ENCODE results near the gene HIPK2. TPM values are rescaled to one million over a fixed set of nuclear protein-coding genes. Genes with fewer than 3 reads are reported as not detected.

Gene HIPK2
- total RNA-seq, 1 donor from 2014 or later = 186 TPM

DNA sequence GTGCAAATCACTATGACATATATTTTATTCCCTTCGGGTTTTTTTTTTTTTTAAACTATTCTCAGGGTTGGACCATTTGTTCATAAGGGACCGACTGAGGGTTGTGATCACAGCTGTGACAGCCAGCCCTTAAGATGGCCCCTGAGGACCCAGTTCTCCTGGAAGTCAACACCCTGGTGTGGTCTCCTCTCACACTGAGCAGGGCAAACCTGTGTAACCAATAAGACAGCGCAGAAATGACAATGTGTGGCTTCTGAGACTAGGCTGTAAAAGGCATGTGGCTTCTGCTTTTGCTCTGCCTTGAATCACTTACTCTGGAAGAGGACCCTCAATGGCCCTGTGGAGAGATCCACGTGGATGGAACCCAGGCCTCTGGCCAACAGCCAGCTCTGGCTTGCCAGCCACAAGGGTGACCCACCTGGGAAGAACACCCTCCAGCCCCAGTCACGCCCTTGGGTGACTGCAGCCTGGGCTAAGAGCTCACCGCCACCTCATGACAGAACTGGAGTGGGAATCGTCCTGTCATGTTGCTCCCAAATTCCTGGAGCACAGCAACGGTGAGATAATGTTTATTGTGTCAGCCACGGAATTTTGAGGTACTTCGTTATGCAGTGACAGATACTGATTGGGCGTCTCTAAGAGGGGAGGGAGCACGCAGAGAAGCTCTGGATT, 127.2 kb downstream of the HIPK2 start:
- DNase-seq (ENCODE audit: low read depth) = no peak

DNA sequence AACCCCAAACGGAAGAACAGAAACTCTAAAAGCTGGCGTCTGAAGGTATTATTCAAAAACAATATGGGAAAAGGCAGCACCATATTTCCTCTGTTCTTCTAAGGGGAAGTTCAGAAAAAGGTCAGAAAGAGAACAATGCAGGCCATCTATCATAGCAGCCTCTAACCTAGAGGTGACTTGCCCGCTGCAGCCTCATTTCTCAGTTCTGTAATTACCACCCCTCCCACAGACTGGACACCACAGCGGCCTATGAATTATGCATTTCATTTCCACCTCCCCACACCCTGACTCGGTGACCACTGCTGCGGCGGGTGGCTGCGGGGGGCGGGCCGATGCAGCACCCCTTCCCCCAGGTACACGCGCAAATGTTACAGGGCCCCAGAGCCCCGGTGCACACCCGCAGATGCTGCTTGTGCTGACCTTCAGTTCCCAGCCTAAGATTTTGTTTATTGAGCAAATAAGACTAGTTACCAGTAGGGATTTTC, 128.8 kb downstream of the HIPK2 start:
- no peak for DNase-seq (ENCODE audit: low read depth)

DNA sequence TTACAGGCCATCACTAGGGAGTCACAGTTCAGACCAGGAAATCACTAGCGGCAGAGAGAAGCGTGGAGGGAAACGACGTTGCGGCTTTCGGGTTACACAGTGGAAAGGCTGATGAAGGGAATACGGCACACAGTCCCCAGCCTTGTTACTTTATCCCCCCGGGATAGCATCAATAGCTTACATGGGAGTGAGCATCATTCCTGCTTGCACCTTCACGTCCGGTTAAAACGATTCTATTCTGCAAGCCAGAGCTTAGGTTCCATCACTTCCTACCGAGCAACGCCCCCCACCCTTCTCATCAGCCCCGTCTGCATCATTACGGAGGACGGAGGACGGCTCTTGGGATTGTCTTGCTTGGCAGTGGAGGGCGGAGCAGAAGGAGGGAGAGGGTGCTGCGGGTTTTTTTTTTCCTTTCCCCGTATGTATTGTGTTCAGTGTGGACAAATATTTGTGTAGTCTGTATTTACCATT, 129.4 kb downstream of the HIPK2 start:
- no peak for DNase-seq (ENCODE audit: low read depth)

DNA sequence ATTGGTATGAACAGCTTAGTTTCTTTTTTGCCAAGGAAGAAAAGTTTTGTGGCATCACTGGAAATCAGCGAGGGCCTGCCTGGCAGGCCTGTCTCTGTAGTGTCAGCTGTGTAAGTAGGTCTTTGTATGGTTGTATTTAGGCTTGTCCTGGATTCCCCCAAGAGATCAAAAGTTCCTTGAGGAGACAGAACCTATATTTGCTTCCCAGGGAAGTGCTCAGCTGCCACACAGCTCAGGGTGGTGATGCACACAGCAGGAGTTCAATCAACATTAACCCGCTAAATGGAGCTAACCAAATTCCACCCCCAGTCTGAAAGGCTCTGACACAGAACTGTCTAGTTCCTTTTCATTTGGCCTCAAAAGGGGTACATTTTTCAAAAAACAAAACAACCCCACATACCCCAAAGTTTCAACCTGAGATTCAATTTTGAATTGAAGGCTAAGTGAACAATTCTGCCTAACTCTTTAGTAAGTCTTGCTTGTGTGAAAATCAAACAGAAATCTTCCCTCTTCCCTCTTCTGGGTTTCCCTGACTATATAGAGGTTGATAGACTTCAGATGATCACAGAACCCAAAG, 129.9 kb downstream of the HIPK2 start:
- peak; percentile 44 for DNase-seq (ENCODE audit: low read depth)

DNA sequence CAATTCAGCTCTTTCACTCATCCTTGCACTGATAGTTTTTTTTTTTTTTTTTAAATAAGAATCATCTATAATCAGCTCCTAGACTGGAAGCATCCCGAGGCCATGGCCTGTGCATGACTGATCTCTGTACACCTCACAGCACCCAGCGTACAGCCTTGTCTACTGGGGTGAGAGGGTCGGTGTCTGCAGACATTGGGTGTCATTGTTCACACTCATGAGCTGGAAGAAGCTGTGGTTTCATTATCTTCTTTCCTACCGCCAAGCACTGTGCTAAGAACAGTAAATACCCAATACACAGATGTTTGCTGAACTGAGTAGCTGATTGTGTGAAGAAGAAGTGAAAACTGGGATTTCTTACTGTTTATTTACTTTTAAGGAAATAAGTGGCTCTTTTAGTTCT, 130.7 kb downstream of the HIPK2 start:
- no peak for DNase-seq (ENCODE audit: low read depth)

DNA sequence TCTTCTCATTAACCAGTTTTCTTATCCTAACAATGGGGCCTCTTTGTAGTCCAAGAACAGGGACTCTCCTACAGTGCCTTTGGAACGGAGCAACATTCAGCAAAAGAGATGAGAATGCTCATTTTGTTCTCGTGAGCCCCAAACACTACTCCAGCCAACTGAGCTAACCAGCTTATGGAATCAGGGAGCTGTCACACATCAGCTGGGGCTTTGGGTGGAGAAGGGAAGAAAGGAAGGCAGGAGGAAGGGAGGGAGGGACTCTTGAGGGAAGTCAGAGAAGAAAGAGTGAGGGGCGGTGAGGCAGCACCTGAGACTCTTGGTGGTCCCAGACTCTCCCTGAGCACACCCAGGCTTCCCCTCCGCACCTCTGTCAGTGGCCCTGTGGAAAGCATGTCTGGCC, 131.2 kb downstream of the HIPK2 start:
- no peak for DNase-seq (ENCODE audit: low read depth)

DNA sequence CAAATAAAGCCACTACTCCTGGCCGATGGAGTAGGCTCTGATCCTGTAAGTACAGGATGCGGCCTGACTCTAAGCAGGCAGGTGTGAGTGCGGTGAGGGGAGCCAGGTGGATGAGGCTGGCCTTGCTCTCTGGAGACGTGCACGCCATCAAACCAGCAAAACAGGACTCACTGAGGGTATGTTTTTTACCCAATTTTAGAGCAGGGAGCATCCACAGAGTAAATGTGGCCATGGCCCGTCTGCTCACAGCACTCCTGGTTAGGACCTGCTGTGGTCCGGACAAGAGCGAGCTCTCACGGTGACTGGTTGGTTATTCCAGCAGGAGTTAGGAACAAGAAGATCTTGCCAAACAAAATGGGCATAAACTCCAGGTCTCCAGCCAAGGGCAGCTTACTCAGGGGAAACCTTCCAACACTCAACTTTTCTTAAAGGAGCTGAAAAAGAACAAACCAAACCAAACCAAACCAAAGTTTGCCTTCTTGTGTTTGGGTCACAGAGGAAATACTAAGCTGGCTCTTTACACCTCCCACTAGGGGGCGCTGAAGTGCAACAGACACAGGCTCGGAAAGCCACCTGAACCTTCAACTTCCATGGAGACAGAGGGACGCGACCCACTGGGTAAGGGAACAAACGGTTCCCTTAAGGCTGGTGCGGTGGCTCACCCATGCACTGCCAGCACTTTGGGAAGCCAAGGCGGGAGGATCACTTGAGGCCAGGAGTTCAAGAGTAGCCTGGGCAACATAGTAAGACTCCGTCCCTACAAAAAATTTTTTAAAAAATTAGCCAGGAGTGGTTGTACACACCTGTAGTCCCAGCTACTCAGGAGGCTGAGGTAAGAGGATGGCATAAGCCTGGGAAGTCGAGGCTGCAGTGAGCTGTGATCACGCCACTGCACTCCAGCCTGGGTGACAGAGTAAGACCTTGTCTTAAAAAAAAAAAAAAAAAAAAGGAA, 131.9 kb downstream of the HIPK2 start:
- DNase-seq (ENCODE audit: low read depth) = peak; percentile 75

DNA sequence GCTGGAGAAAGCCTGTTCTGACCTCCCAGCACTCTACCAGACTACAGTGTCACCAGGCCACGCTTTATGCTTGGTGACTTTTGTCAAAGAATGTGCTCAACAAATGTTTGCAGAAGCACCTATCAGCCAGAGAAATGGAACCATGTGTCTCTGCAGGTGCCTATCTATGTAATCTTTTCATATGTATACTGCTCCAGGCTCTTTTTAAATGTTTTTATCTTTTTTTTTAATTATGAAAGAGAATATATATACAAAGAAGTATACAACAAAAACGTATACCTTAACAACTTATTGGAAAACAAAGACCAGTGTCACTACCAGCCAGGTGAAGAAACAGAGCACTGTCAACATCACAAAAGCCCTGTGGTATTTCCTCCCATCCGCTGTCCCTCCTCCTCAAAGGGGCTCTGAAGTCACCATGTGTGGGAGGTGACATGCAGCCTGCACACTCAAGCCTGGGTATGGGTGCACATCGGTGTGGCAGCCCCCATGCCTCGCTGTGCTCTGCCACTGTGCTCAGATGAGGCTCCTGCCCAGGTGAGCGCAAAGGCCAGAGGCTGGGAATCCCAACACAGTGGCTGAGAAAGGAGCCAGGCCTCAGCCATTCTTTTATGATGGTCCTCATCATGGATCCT, 133.7 kb downstream of the HIPK2 start:
- DNase-seq (ENCODE audit: low read depth) = no peak

DNA sequence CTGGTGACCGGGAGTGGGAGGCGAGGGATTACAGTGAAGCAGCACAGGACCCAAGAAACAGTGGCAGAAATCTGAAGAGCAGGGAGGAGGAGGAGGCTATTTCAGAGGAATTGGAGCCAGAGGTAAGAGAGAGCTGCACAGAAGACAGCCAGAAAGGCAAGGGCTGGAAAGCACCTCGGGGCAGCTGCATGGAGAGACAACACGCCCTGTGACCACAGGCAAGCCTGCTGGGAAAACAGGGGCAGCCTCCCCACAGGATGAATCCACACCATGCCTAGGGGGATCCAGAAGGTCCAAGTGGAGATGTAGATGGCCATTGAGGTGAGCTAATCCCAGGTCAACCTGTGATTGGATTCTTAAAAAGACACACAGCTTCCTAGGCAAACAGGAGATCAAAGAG, 135.5 kb downstream of the HIPK2 start:
- DNase-seq (ENCODE audit: low read depth) = no peak

DNA sequence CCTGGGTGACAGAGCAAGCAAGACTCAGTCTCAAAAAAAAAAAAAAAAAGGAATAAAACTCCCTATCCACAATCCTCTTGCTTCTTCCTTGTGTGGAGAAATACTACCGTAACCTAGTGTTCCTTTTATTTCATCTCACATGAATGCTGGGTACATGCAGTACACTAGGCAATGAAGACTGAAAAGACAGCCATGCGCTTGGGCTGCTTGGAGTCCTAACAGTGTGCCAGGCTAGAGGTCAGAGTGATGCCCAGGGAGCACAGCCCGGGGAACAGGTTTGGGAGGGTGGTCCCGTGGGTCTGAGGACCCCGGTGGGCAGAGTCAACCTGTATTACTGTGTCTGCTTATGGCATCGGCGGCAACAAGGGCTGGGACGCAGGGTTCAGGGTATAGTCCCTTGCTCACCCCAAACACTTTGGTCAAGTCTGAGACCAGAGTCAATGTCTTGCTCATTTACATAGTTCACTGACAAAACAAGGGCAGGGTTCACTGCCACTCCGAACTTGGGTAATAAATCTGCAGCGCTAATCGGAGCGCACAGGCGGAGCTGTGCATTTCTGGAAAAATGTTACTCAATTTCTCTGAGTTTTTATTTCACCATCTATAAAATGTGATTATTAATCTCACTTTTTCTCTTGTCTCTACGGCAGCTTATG, 136.3 kb downstream of the HIPK2 start:
- no peak for DNase-seq (ENCODE audit: low read depth)

DNA sequence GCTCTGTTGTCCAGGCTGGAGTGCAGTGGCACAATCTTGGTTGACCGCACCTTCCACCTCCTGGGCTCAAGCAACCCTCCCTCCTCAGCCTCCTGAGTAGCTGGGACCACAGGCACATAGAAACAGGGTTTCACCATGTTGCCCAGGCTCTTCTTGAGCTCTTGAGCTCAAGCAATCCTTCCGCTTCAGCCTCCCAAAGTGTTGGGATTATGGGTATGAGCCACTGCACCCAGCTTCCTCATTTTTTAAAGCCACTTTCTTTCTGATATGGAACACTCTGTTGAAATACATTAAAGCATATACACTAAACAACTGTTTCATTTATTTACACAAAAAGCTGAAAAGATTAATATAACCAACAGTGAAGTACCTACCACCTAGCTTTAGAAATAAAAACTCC, 137.1 kb downstream of the HIPK2 start:
- no peak for DNase-seq (ENCODE audit: low read depth)

DNA sequence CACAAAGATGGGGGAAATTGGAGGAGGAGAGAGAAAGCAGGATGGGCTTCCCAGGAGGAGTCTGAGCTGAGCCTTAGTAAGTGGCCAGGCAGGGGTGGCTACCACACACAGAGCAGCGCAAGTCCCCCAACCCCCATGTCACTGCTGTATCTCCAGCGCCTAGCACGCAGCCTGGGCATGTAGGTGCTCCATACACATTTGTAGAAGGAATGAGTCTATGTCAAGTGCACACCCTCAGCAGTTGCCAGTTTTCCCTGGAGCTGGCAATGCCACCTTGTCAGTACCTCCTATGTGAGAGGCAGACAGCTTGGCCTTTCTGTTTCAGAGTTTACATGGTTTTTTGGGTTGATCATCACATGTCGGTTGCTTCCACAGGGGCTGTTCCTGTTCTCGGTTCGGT, 138.2 kb downstream of the HIPK2 start:
- no peak for DNase-seq (ENCODE audit: low read depth)

DNA sequence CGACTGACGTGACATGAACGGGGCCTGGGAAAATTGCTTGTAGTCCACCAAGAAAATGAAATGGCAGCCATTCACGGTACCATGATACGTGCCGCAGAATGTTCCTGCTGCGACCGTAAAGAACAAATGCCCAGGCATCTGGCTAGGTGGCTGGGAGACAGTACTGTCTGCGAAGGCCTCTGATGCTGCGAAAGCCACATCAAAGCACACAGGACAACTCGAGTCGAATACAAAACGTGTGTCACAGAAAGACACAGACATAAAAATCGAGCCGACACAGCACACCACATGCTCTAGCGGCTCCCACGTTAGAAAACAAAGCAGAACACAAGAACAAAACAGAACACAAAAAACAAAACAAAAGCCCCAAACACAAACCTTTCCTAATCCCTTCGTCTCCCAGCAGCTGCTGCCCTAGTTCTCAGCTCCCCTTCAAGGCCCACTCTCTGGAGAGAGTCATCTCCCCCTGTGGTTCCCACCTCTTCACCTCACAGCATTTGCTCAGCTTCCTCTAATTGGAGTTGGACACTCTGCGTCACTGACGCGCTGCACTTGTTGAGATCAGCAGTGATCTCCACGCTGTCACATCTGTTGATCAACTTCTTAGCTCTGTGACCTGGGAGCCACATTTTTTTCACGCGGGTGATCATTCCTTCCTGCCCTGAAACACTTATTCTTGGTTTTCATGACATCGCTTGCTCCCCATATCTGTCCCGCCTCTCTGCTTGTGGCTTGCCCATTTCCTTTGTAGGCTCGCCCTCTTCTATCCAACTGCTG, 142.1 kb downstream of the HIPK2 start:
- no peak for DNase-seq (ENCODE audit: low read depth)

DNA sequence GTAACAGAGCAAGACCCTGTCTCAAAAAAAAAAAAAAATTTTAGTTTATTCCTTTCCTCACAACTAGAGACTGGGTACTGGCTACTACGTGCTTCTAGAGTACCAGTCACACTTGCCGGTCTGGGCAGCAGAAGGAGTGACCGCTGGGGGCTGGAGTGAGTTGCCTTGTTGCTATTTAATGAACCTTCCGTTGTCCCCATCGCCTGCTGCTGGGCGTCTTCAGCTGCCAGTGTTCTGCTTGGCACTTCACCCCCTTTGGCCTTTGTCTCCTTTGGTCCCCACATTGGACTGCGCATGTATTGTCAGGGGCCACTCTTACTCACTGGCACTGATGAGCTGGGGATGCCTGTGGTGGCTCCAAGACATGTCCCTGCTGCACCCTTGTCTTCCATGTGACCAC, 143.7 kb downstream of the HIPK2 start:
- DNase-seq (ENCODE audit: low read depth) = no peak

DNA sequence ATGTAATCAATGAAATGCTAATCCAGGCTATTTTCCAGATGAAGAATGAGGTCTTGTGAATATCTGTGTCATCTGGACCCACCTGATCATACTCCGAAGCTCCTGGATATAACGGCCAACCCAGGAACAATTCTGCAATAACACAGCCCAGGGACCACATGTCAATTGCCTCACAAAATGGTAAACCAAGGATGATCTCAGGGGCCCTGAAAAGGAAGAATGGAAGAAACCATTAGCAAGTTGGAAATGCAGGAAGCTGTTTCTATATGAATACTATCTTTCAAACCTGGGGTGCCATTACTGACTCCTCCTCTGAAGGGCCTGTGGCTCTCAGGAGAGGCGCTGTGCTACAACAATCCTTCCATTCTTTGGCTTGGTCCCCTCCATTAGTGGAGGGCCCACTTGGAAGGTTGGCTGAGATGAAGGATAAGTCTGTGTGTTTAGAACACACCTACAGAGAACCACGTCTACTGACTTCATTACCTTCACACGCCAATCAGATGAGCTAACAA, 146.2 kb downstream of the HIPK2 start:
- no peak for DNase-seq (ENCODE audit: low read depth)

DNA sequence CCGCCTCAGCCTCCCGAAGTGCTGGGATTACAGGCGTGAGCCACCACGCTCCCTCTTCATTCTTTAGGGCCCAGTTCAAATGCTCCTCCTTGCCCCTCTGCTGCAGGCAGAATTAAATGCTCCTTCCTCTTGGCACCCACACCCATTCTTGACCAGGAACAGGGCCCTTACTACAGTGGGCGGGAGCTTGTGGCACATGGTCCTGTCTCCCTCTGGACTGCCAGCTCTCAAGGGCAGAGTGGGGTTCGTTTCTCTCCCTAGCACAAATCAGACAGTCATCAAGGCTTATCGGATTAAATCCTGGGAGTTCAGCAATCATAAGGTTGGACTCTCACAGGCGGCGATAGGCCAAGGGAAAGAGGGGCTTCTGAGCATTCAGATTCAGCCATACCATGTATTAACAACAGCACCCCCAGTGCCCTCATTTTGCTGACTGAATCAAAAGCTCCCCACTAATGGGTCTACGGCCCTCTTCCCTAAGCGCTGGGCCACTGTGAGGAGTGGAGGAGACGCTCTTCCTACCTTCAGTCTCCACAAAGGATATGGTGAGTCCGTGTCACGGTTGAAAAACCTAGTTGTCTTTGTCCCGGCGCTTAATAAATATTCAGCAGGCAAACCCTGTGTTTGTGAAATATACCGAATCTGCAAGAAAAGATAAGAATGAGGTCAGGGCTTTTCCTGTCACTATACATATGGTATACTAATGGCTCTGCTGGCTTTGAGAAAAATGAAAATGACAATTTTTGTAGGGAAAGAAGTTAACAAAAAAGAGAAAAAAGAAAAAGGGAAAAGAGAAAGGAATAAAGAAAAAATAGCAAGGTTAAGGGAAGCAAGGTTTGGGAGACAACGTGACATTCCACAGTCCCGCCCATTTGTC, 146.9 kb downstream of the HIPK2 start:
- no peak for DNase-seq (ENCODE audit: low read depth)

DNA sequence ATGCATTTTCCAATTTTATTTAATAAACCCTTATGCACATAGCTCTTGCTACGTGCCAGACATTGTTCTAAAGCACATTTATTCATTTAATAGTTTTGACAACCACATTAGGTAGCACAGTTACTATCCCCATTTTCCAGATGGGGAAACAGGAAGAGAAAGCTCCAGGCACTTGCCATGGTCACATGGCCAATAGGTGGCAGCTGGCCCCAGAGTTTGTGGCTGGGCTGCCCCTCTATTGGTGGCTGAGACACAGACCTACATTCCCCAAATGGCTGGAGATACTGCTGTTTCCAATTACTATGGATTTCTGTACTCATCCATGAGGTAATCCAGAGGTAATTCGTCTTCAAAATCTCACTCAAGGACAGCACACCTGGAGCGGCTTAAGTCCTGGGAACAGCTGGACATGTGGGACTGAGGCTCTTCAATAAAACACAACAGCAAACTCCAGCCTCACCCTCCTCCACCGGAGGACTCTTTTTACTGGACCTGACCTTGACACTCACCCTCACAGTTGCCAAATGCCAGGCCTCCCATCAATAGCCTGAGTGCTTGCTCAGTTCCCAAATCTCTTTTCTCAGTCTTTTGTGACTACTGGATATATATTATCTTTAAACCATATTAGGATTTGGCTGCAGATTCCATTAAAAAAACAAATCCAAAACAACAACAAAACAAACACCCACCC, 148.3 kb downstream of the HIPK2 start:
- DNase-seq (ENCODE audit: low read depth) = no peak

DNA sequence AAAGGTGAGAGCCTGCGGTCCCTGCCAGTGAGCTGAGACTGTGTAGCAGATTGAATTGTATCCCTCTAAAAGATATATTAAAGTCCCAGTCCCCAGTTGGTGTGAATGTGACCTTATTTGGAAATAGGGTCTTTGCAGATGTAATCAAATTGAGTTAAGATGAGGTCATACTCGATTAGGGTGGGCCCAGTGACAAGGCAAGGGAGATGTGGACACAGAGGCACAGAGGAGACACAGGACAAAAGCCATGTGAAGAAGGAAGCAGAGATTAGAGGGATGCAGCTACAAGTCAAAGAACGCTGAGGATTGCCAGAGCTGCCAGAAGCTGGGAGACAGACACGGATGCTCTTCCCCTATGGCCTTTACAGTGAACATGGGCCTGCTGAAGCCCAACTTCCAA, 150.0 kb downstream of the HIPK2 start:
- no peak for DNase-seq (ENCODE audit: low read depth)

DNA sequence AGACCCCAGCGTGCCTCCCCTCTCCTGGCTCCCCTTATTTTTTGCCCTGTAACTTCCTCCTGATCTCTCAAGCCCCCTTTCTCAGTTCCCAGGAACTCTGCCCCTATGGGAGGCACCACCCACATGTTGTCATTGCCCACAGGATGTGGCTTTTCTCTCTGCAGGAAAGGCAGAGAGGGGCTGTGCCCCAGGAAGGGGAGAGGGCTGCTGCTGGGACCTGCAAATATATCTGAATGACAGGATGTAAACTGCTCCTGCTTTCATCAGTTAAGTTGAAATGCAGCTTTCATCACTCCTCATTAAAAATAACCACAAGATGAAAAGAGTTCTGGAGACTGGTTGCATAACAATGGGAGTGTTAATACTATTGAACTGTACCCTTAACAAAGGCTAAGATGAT, 151.0 kb downstream of the HIPK2 start:
- peak; percentile 48 for DNase-seq (ENCODE audit: low read depth)
